GM04504 (cell line): ENCODE measurements around the gene KEL.

Experiments used
- DNase-seq: peaks from one replicate; pipeline ENCODE4 v3.0.0-alpha.2; 2012; ENCODE audit warnings: low read depth

KEL gene

DNA sequence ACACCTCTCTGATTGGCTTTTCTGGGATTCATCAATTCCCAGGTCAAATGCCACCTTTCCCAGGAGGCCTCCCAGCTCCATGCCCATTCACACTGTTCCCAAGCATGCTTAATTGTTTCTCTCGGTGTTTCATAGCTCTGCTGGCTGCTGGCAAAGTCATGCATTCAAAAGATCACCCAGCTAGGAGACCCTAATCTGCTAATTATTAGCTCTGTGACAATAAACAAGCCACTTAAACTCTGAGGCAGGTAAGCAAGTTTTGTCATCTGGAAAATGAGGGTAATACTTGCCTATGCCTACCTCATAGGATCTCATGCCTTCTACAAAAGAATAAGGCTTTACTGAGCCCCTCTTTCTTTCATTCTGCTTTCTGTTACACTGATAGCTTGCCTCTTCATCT, 828 bp upstream of the KEL start:
- DNase-seq = no peak

DNA sequence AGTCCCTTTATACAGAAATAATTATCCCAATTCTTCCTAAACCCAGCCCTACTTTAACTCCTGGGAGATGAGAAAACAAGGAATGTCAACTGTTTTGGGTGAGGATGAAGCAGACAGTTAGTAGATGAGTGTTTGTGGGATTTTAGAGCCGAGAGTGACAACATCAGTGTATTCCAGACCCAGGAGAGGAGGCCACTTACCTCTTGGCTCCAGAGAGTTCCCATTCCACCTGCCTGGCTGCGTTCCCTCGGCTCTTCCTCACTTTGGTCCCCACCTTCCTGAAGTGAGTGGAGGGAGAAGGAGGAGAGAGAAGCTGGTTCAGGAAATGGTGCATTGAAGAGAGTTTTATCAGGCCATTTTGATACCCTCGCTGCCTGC, 579 bp downstream of the KEL start:
- no peak for DNase-seq

- no peak for DNase-seq
Measured at GRCh38 chr7:142960955-142961512, 1.1 kb downstream of the KEL start.

DNA sequence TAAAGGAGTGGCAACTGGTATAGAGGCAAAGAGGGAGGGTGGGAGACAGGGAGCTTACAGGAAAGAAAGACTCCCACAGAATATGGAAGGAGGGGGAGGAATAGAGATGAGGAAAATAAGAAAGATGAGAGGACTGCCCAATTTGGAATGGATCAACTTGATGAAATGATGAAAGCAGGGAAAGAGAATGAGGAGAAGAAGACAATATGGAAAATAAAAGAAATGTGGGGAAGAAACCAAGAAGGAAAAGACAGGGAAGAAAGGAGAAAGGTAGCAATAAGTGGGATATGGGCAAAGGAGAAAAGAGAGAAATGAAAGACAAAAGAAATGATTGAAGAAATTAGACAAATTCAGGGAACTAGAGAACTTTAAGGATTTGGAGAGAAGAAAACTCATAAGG, 3.0 kb downstream of the KEL start:
- DNase-seq = no peak

DNA sequence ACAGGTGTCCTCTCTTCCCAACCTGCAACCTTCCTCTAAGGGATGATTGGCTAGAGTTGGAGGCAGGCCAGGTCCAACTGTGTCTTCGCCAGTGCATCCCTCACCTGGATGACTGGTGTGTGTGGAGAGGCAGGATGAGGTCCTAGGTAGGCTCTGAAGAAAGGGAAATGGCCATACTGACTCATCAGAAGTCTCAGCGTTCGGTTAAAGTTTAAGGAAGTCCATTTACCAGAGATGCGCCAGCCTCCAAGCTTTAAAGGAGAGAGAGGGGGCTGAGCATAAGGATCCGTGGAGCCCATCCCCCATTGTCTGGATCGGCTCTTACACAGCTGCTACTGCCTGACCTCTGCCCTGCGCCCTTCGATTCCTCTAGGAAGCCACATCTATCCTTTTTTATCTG, 4.4 kb downstream of the KEL start:
- no peak for DNase-seq

DNA sequence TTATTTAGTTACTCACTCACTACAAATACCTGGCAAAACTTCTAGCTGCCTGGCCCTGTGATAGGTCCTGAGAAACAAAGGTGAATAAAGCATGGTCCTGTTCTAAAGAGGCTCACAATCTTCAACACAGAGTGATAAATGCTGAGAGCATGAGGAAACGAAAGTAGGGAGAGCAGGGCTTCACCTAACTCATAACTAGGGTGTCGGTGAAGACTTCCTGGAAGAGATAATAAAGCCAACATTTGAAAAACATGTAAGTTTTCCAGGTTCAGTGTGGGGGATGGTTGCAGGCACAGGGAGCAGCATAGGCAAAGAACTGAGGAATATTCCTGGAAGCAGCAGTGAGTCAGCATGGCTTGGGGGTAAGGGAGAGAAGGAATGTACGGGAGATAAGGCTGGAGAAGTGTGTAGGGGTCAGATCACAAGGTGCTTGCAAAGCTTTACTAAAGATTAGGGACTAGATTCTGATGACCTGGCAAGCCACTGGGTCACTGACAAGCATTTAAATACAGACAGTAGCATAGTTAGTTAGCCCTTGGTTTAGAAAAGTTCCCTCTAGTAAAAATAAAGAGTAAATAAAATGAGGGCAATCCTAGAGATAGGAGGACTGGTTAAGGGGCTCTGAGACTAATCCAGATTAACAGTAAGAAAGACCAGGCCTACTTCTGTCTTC, 5.1 kb downstream of the KEL start:
- no peak for DNase-seq

DNA sequence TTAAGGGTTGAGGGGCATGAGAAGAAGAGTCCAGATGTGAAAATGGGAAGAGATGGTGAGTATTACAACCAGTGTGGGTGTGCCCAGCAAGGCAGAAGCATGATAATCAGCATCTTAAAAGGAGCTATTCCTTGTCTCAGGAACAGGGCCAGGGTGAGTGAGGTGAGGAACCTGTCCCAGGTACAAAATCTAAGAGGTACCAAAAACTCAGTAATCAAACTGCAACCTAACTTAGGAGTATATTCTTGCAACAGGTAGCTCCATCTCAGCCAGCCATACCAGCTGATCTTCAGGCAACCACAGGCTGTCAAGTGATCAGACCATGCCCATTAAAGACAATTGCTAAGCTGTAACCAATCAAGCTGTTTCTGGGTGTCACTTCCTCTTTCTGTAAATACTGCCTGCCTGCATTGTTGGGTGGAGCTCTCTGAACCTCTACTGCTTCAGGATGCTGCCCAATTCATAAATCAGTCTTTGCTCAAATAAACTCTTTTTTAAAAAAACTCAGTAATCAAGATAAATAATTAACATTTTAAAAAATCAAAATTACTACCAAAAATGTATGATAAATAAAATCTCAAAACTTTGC, 7.4 kb downstream of the KEL start:
- no peak for DNase-seq

GRCh38 chr7:142950235-142950634, 11.9 kb downstream of the KEL start:
- DNase-seq = no peak

GRCh38 chr7:142948603-142949002, 13.6 kb downstream of the KEL start:
- DNase-seq = no peak

DNA sequence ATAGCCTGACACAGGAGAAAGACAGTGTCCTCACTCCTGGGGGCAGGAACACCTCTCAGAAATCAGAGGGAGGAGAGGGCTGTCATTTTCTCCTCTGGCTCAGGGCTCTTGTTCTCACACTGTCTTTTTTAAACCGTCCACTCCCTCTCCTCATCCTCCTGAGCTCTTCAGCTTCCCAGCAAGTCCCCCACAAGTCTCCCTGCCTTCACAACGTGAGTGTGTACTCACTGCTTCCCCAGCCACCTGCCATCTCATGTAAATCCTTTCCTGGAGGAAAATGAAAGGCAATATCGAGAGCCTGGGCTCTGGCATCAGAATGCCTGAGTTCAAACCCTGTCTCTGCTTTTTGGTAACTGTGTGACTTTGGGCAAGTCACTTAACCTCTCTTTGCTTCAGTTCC, 17.2 kb downstream of the KEL start:
- no peak for DNase-seq

GRCh38 chr7:142943706-142944268, 18.4 kb downstream of the KEL start:
- no peak for DNase-seq

GRCh38 chr7:142942746-142943145, 19.4 kb downstream of the KEL start:
- DNase-seq = no peak

- no peak for DNase-seq
Measured at GRCh38 chr7:142941541-142941940, 20.6 kb downstream of the KEL start.

DNA sequence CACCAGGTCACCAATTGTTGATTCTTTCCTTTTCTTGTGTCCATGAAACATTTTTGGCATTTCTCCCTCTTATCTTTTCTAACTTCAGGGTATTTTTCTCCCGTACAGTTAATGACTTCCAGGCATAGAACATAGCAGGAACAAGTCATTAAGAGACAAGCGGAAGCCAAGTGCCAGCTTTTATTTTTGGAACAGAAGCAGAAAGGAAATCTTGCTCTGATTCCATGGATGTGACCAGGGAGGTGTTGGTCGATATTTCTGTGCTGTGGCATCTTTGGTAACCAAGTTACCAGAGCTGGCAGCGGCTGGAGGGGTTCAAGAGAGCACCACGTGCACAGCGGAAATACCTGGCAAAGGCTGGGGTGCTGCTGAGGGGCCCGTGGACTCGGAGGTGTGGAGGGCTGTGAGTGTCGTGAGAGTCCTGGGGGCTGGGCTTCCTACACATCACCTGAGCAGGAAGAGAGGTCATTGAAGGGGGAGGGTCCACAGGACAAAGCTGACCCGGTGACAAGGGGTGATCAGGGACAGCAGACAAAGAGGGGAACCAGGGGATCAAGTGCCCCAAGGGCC, 21.1 kb downstream of the KEL start:
- DNase-seq = no peak

DNA sequence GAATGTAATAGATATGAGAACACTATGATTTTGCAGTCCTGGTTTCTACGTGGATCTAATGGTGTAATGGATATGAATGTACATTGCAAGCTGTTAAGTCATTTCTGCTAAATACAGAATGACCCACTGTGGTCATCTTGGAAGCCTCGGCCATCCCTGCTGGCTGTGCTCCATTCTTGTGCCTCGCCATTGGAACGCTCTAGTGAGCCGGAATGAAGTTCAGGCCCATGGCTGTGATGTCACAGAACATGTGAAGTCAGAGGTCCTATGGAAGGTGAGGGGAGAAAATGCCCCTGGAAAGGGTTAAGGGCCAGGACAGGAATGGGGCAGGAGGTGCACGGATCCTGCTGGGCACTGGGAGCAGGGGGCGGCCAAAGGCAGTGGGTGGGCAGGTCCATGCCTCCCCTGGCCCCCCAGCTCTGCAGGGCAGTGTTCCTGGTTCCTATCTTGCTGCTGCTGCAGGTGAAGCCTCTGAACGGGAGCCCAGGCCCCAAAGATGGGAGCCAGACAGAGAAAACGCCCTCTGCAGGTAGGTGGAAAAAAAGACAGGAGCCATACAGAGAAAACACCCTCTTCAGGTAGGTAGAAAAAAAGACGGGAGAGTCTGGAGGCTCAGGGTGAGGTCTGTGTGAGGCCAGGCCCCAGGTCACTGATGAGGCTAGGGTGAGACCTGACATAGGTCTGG, 22.8 kb downstream of the KEL start, which contains the start of gene LLCFC1:
TSS of gene LLCFC1 (plus strand) at position 259 of the 685 bp plus-strand sequence. CDS start at position 397, 138 bp downstream.
- DNase-seq = no peak

DNA sequence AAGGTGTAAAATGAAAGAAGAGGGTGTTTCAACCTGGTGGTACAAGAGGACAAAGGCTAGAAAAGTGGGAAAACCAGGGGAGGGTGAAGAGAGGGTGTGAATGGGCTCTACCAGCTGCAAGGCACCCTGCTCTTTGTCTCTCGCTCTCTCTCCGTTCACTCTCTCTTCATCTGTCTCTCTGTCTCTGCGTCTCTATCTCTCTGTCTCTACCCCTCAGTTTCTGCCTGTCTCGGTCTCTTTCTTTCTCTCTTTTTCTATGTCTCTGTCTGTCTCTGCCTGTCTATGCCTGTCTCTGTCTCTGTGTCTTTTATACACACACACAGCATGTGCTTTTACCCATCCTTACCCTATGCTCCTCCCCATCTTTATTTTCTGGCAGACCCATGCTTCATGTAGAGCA, 23.6 kb downstream of the KEL start:
- DNase-seq = no peak

DNA sequence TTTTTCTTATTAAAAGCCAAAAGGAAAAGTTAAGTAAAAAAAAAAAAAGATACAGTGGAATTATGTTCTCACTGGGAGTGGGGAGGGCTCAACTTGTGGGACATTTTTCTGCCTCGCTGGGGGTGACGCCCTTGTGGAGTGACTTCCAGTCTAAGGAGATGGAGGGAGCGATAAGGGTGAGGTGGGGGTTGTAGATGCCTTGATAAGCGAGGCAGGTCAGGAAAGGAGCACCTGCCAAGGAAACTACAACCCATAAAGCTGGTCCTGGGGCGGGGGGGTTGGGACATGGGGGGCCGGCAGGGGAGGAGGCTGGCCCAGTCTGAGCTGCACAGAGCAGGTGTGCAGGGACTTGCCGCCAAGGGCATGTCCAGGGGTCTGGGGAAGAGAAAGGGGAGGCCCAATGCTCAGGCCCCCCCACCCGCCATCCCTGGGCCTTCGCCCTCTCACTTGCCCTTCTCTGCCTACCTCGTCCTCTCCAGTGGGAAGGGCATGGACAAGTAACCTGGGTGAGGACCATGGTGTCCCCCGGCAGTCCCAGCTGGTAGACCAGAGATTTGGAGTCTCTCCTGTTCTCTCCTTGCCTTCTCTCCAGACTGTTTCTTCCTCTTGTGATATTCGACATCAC, 26.1 kb downstream of the KEL start:
- no peak for DNase-seq

DNA sequence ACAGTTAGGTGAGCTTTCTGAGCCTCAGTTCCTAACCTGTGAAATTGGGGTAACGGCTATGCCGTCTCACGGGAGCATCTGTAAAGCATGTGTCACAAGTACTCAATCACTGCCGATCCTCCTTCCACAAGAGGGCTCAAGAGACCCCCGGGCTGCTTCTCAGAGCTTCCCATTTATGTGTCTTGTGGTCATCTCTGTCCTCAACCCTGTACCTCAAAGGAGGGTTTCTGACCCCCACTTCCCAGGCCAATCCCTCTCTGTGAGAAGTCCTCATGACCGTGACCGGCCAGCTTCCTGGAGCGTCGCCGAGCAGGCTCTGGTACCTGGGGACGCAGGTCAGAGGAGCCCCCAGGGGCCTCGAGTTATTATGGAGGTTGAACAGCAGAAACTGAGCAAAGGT, 28.1 kb downstream of the KEL start:
- no peak for DNase-seq

- no peak for DNase-seq
Measured at GRCh38 chr7:142933624-142934023, 28.5 kb downstream of the KEL start, which contains the start of gene TRPV5. Gene TRPV5, minus strand, starts transcription at chr7:142933746. Its CDS starts 287 bp downstream, at chr7:142933459.

DNA sequence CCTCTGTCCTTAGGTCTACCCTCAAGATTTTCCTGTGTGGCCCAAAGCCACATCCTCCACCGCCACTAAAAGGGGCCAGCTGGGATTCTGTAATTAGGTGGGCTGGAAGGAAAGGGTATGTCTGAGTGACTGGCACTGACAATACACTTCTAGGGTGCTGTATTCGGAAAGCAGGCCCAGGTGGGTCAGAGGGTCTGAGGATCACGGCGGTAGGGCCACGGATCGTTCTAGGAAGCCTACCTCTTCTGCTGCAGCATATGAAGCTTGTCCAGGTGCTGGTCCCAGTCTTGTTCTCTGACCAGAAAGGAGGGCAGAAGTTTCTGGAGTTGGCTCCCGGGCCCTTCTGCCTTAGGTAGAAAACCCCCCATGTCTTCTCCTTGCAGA, 29.1 kb downstream of the KEL start:
- DNase-seq = no peak

DNA sequence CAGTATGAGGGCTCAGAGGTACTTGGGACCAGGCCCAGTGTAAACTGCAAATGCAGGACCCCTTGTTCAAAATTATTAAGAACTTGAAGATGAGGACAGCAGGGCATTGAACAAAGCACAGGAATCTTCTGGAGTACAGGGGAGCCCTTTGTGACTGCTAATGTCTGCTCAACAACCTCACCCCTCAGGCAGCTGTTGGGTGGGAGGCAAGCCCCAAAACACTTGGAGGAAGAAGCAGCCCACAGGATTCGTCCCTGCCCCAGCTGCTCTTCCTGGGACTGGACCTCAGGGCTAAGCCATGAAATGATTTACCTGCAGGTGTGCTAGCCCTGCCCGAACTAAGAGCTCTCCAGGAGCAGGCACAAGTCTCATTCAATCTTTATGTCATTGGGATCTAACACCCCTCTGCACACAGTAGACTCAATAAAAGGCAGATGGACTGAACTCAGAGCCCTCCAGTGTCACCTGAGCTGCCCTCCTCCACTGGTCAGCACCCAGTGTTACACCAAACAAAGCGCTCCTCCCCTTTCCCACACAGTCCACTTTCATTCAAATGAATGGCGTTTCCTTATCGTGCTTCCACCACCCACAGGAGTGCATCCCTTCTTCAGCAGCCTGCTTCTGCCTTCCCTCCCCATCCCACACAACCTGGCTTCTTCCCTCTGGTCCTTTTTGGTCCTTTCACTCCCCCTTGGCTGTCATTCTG, 29.6 kb downstream of the KEL start:
- DNase-seq = no peak
